NCI-H2107 (cell line): ENCODE results near the gene DCAF7.

Experiments used
- DNase-seq: peaks from one replicate; lab custom pipeline; 2025; lab: John Stamatoyannopoulos, UW

DCAF7 gene, protein sequence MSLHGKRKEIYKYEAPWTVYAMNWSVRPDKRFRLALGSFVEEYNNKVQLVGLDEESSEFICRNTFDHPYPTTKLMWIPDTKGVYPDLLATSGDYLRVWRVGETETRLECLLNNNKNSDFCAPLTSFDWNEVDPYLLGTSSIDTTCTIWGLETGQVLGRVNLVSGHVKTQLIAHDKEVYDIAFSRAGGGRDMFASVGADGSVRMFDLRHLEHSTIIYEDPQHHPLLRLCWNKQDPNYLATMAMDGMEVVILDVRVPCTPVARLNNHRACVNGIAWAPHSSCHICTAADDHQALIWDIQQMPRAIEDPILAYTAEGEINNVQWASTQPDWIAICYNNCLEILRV

GRCh38 chr17:63549946-63550816, at the start of gene DCAF7:
TSS of gene DCAF7 (plus strand) at chr17:63550477. CDS start at chr17:63550678, 201 bp downstream.
- peak; percentile 95 for DNase-seq

GRCh38 chr17:63500543-63501390, 49.5 kb upstream of the DCAF7 start:
- DNase-seq: no peak

DNA sequence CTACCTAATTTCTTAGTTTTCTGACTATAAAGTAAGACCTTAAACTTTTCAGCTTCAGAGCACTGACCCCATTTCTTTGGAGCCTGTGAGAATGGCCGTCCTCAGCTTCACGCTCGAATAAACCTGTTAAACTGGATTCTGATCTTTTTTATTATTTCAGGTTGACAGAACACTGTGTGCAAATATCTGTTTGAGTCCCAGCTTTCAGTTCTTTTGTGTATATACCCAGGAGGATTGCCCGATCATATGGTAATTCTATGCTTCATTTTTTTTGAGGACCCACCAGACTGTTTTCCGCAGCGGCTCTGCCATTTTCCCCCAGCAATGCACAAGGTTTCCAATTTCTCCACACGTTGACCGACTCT, 47.0 kb upstream of the DCAF7 start:
- DNase-seq: no peak

DNA sequence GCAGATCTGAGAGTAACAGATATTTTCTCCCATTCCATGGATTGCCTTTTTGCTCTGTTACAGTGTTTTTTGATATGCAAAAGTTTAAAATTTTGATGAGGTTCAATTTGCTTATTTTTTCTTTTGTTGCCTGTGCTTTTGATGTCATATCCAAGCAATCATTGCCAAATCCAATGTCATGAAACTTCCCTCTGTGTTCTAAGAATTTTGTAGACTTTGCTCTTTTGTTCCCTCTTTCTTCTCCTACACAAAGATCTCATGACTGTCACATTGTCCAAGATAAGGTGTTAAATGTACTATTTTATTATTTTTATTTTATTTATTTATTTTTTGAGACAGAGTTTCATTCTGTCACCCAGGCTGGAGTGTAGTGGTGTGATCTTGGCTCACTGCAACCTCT, 46.0 kb upstream of the DCAF7 start:
- DNase-seq: no peak

- DNase-seq: no peak
Observed at GRCh38 chr17:63505341-63505740, 44.9 kb upstream of the DCAF7 start.

DNA sequence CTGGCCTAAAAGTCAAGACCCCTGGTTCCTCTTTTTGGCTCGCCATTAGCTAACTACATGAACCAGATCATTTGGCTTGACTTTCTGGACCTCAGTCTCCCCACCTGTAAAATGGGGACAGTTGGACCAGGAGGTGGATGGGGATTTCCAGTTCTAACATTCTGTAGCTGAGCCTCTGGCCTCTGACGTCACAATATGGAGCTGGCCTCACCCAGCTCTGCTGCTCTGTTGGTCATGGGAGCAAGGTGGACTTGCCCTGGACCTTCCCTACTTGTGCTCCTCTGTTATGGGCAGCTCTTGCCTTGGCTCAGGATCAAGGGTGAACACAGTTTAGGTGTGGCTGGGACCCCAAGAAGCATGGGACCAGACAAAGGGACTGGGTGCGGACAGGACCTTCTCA, 43.6 kb upstream of the DCAF7 start:
- no peak for DNase-seq

- DNase-seq: no peak
Observed at GRCh38 chr17:63511331-63511730, 38.9 kb upstream of the DCAF7 start.

DNA sequence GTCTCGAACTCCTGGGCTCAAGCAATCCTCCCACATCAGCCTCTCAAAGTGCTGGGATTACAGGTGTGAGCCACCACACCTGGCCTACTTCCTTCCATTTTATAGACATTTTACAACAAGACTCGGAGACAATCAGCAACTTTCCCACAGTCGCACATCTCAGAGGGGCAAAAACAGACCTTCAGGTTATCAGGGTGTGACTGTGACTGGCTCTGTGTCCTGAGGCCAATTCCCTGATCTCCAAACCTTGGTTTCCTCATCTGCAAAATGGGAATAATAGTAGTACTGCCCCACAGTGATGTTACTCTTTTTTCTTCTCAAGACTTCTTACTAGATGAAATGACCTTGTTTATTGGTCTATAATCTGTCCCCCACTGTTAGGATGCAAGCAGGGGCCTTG, 37.9 kb upstream of the DCAF7 start:
- no peak for DNase-seq

GRCh38 chr17:63512896-63513644, 37.2 kb upstream of the DCAF7 start:
- DNase-seq: no peak

DNA sequence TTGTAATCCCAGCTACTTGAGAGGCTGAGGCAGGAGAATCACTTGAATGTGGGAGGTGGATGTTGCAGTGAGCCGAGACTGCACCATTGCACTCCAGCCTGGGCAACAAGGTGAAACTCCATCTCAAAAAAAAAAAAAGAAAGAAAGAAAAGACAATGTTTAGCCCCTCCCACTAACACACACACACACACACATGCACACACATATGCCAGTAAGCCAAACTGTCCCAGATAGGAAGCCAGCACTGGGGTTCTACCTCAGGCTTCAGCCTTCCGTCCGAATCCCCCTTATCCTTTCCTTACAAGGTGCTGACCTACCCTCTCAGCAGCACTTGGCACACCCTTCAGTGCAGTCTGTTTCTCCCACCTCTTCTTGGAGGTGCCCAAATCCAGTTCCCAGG, 35.8 kb upstream of the DCAF7 start:
- no peak for DNase-seq

DNA sequence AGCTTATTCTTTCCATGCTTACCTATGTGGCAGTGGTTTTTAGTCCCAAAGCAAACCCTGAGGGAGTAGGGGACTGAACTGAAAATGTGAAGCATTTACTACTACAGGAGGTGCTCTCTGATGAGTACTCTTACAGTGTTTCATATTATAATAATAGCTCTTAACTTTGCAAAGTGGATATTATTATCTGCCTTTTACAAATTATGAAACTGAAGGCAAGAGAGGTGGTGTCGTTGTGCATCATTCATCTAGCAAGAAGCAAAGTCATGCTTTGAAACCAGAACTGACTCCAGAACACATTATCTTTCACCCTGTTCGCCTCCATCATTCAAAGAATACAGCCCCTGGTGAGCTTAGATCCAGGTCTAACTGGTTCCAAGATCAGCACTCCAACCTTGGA, 35.3 kb upstream of the DCAF7 start:
- no peak for DNase-seq

DNA sequence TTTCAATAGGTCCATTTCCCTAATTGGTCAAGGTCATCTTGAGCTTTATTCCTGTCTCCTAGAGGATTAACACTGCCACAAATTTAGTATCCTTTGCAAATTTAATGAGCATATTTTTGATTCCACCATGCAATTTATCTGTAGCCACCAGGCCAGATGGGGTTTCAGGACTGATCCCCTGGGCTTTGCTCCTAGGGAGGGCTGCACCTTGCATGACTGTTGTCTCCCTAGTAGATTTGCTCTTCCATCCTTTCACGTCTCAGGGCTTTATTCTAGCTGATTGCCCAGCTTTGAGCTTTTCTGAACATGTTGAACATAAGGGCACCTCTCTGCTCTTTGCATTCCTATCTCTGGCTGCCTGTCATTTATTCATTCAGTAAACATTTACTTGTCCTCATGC, 34.9 kb upstream of the DCAF7 start:
- DNase-seq: no peak

- no peak for DNase-seq
Observed at GRCh38 chr17:63516910-63517824, 33.1 kb upstream of the DCAF7 start.

DNA sequence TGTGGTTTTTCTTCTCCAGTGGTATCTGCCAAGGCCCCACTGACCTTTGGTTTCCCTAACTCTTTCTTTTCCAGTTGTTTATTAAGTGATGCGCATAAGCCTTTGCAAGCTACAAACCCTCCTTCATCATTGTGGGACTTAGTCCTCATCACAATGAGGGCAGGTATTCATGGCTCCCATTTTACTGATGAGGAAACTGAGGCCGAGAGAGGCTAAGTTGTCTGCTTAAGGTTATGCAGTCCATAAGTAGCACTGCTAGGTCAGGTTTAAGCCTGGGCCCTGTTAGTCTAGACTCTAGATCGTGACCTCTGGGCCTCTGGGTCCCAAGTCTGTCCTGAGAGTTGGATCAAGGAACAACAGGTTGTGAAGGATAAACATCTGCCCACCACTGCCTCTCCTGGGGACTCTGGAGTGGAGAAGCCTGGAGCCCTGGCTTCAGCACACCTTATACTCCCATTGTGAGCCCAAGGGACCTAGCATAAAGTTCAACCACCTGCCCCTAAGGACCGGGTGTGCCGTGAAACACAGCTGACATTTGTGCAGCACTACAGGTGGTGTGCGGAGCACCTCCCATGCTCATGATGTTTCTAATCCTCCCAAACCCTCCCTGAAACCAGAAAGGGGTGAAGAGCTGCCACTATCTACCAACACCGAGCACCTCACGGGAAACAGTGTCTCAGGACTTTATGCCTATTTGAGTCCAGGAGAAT, 32.3 kb upstream of the DCAF7 start:
- no peak for DNase-seq

- DNase-seq: no peak
Observed at GRCh38 chr17:63519116-63519881, 31.0 kb upstream of the DCAF7 start.

DNA sequence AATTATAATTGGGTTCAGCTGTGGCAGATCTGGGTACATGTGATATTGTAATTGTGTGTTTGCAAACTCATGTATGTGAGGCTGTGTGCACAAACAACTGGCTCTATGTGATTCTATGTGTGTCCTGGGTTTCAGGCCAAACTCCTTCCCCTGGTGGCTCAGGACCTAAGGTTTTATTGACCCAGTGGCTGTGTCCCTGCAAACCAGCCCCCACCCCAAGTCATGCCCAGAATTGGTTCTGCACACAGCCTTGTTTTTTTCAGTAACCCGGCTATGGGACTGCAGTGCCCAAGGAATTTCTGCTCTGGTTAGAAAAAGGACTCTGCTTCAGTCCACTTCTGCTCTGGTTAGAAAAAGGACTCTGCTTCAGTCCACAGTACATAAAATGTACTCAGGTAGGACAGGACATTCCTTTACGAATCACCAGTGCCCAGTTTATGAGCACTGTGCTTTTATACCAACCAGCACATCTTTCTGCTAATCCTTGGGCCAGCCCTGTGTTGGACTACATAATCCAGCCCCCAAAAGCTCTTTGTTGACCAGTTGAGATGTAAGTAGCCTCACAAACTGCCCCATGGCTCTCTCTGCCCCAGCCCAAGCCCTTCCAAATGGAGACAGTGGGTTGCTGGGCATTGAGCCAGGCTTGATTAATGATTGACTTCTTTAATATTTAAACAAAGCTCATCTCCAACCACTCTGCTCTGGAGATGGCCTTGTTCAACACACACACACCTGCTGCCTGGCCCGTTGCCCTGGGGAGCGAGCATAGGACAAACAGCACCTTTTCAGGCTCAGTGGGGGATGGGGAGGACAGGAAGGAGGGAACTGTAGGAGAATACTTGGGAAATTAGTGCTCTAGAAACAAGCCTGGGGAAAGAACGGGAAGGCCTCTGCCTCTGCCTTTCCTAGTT, 30.1 kb upstream of the DCAF7 start:
- peak; percentile 52 for DNase-seq

- no peak for DNase-seq
Observed at GRCh38 chr17:63523253-63523855, 26.9 kb upstream of the DCAF7 start, which contains the start of gene KCNH6. TSS of gene KCNH6 (plus strand) at chr17:63523358. CDS start at chr17:63523414, 56 bp downstream.

- DNase-seq: no peak
Observed at GRCh38 chr17:63524051-63524450, 26.2 kb upstream of the DCAF7 start.
